IMR-90 (cell line): ENCODE results near the gene CAMTA1. TPM values are rescaled to one million over a fixed set of nuclear protein-coding genes. Genes with fewer than 3 reads are reported as not detected.

ENCODE experiments used
- ATAC-seq: fragments of 200-7000 bp; cut with Tn5 transposase; 2 replicates; pipeline ENCODE4 v1.9.1; 2020; ENCODE audit warnings: low read depth, mild to moderate bottlenecking, moderate library complexity
- BruUV-seq: library from RNA; stranded (reverse); fragments of 400-500 nt; replicated peaks from 2 replicates; lab custom pipeline; 2021; lab: Mats Ljungman, UMichigan
- CTCF ChIA-PET: fragments of 300-600 bp; formaldehyde crosslinking; extraction: SDS; loops from one replicate; lab custom pipeline; 2021; ENCODE audit warnings: antibody characterized with exemption; lab: Yijun Ruan, JAX
- POLR2A ChIA-PET: fragments of 300-600 bp; sonication (Branson Sonifier 250); formaldehyde crosslinking; loops from one replicate; lab custom pipeline; 2022; ENCODE audit warnings: antibody characterized with exemption; ENCODE audit not compliant: unreplicated experiment; lab: Charles Lee
- DNase-seq: peaks from one replicate; pipeline ENCODE4 v3.0.0; 2013
- H2AFZ ChIP-seq: replicated peaks from 2 replicates; pipeline ENCODE3; 2013; ENCODE audit warnings: low read length, mild to moderate bottlenecking; ENCODE audit not compliant: poor library complexity
- H2AK5ac ChIP-seq: 2 replicates; pipeline ENCODE4 v1.6.1; 2013; ENCODE audit warnings: low read depth, low read length, inconsistent platforms
- H2AK9ac ChIP-seq: replicated peaks from 2 replicates; pipeline ENCODE3; 2013; ENCODE audit warnings: mild to moderate bottlenecking, low read depth, low read length, moderate library complexity; ENCODE audit not compliant: poor library complexity
- H2BK120ac ChIP-seq: 2 replicates; pipeline ENCODE4 v1.6.1; 2013; ENCODE audit warnings: low read depth, low read length, inconsistent platforms
- H2BK15ac ChIP-seq: 3 replicates; pipeline ENCODE4 v1.6.1; 2013; ENCODE audit warnings: low read depth, low read length, inconsistent platforms
- H2BK20ac ChIP-seq: 2 replicates; pipeline ENCODE4 v1.6.1; 2013; ENCODE audit warnings: low read depth, mild to moderate bottlenecking, inconsistent platforms, low read length, moderate library complexity
- H2BK5ac ChIP-seq: 2 replicates; pipeline ENCODE4 v1.6.1; 2013; ENCODE audit warnings: mild to moderate bottlenecking, low read depth, low read length, inconsistent platforms; ENCODE audit not compliant: poor library complexity, severe bottlenecking
- H3K14ac ChIP-seq: replicated peaks from 2 replicates; pipeline ENCODE4 v1.6.1; 2013; ENCODE audit warnings: low read depth, low read length, inconsistent platforms
- H3K18ac ChIP-seq: 2 replicates; pipeline ENCODE4 v1.6.1; 2013; ENCODE audit warnings: low read depth, low read length, control low read depth
- H3K23ac ChIP-seq: 2 replicates; pipeline ENCODE4 v1.6.1; 2013; ENCODE audit warnings: low read depth, low read length, inconsistent platforms
- H3K27ac ChIP-seq: 2 replicates; pipeline ENCODE4 v1.5.1; 2013; ENCODE audit warnings: mild to moderate bottlenecking, control low read depth, low read length; ENCODE audit not compliant: insufficient read depth
- H3K27me3 ChIP-seq: 2 replicates; pipeline ENCODE4 v1.6.1; 2013; ENCODE audit warnings: low read length; ENCODE audit not compliant: control insufficient read depth, insufficient read depth
- H3K36me3 ChIP-seq: 2 replicates; pipeline ENCODE4 v1.6.1; 2013; ENCODE audit warnings: low read length, mixed read lengths; ENCODE audit not compliant: control insufficient read depth, insufficient read depth
- H3K4ac ChIP-seq: 2 replicates; pipeline ENCODE4 v1.6.1; 2013; ENCODE audit warnings: low read depth, low read length, inconsistent platforms
- H3K4me1 ChIP-seq: 2 replicates; pipeline ENCODE4 v1.6.1; 2013; ENCODE audit warnings: low read length, mixed read lengths; ENCODE audit not compliant: control insufficient read depth, insufficient read depth
- H3K4me2 ChIP-seq: 2 replicates; pipeline ENCODE4 v1.6.1; 2013; ENCODE audit warnings: low read depth, mild to moderate bottlenecking, control low read depth, low read length, moderate library complexity
- H3K4me3 ChIP-seq: 2 replicates; pipeline ENCODE4 v1.5.1; 2013; ENCODE audit warnings: low read depth, mild to moderate bottlenecking, control low read depth, low read length, moderate library complexity; ENCODE audit not compliant: insufficient read depth
- H3K56ac ChIP-seq: 2 replicates; pipeline ENCODE4 v1.6.1; 2013; ENCODE audit warnings: low read length, inconsistent platforms; ENCODE audit not compliant: insufficient read depth; ENCODE audit errors: extremely low read depth
- H3K79me1 ChIP-seq, 2 experiments: 2 replicates each; pipeline ENCODE4 v1.6.1; 2013; ENCODE audit warnings: low read length in 2 of 2, inconsistent platforms in 1 of 2, low read depth in 1 of 2
- H3K9ac ChIP-seq: 2 replicates; pipeline ENCODE4 v1.6.1; 2013; ENCODE audit warnings: low read depth, low read length, control low read depth
- H3K9me1 ChIP-seq: 2 replicates; pipeline ENCODE4 v1.6.1; 2013; ENCODE audit warnings: low read length, inconsistent platforms; ENCODE audit not compliant: insufficient read depth
- H3K9me3 ChIP-seq: 2 replicates; pipeline ENCODE4 v1.6.1; 2013; ENCODE audit warnings: low read length; ENCODE audit not compliant: control insufficient read depth, insufficient read depth
- H4K20me1 ChIP-seq: 2 replicates; pipeline ENCODE4 v1.6.1; 2013; ENCODE audit warnings: low read length, inconsistent platforms; ENCODE audit not compliant: insufficient read depth
- H4K5ac ChIP-seq: 2 replicates; pipeline ENCODE4 v1.6.1; 2013; ENCODE audit warnings: mild to moderate bottlenecking, low read depth, low read length, control low read depth
- H4K8ac ChIP-seq, 2 experiments: 2 replicates each; pipeline ENCODE4 v1.6.1; 2013; ENCODE audit warnings: low read depth in 2 of 2, low read length in 2 of 2, control low read depth in 1 of 2, inconsistent platforms in 1 of 2
- H4K91ac ChIP-seq: 2 replicates; pipeline ENCODE4 v1.6.1; 2013; ENCODE audit warnings: low read depth, low read length, inconsistent platforms; ENCODE audit not compliant: insufficient read depth
- BHLHE40 ChIP-seq: fragments of 150-350 bp; IDR thresholded peaks from 2 replicates; pipeline ENCODE4 v1.6.1; 2016; ENCODE audit warnings: mild to moderate bottlenecking, low read depth, low read length
- POLR2A ChIP-seq: IDR thresholded peaks from 2 replicates; pipeline ENCODE4 v1.6.1; 2012; ENCODE audit warnings: mild to moderate bottlenecking, low read depth, low read length
- RAD21 ChIP-seq: IDR thresholded peaks from 2 replicates; pipeline ENCODE4 v1.6.1; 2012; ENCODE audit warnings: low read length, improper control_type of control experiment
- RFX5 ChIP-seq: IDR thresholded peaks from 2 replicates; pipeline ENCODE4 v1.8.0; 2012; ENCODE audit warnings: low read depth, mild to moderate bottlenecking, low read length, moderate library complexity
- WGBS, 2 experiments: methylation state at CpG; one replicate each; pipeline versions ENCODE4 v1.1.5 to v1.1.7; 2013; ENCODE audit warnings: missing lambda C conversion rate in 2 of 2; ENCODE audit not compliant: insufficient read length in 1 of 2; ENCODE audit errors: extremely low coverage in 2 of 2; 5-methylcytosine and 5-hydroxymethylcytosine counted together
- dilution Hi-C: fragments of 300-500 bp; cut with HindIII; formaldehyde crosslinking; loops from one replicate; pipeline ENCODE4 v1.14.3; 2018; ENCODE audit warnings: low sequenced_read_pairs; ENCODE audit not compliant: unreplicated experiment
- in situ Hi-C: fragments of 300-500 bp; cut with MboI; formaldehyde crosslinking; loops from 3 replicates; pipeline ENCODE4 v1.14.3; 2019; ENCODE audit warnings: low sequenced_read_pairs, inconsistent platforms, mixed read lengths
- intact Hi-C: fragments of 100-400 bp; cut with micrococcal nuclease; formaldehyde crosslinking; loops from 2 replicates; pipeline ENCODE4 v1.10.0; 2022
- polyA plus RNA-seq, 3 experiments: library from polyadenylated mRNA; depleted of rRNA; stranded (reverse); fragments of >200 nt; gene quantifications; 2 replicates each; pipeline ENCODE4 v1.2.3, GENCODE V29; 2012; ENCODE audit warnings: low replicate concordance in 1 of 3
- total RNA-seq: library from RNA; depleted of rRNA; stranded (reverse); fragments of >200 nt; gene quantifications from 2 replicates; pipeline ENCODE4 v1.2.3, GENCODE V29; 2012
- TF ChIP-seq, protein P1 (sequence below): fragments of 150-350 bp; IDR thresholded peaks from 2 replicates; pipeline ENCODE4 v1.6.1; 2016; ENCODE audit warnings: low read depth, mild to moderate bottlenecking, low read length, moderate library complexity, borderline replicate concordance
- TF ChIP-seq, protein P2 (sequence below): conservative IDR thresholded peaks from 2 replicates; pipeline ENCODE4 v1.5.1; 2012; ENCODE audit warnings: mild to moderate bottlenecking, low read depth, low read length, improper control_type of control experiment
- TF ChIP-seq, protein P3 (sequence below): fragments of 150-350 bp; IDR thresholded peaks from 2 replicates; pipeline ENCODE4 v1.6.1; 2017; ENCODE audit warnings: mild to moderate bottlenecking, antibody characterized with exemption, low read length, low read depth

Gene CAMTA1
- total and polyA plus RNA-seq, 2 of the 4 experiments (the other 2 are of a cell fraction), result 35.5 to 74.3 TPM

DNA sequence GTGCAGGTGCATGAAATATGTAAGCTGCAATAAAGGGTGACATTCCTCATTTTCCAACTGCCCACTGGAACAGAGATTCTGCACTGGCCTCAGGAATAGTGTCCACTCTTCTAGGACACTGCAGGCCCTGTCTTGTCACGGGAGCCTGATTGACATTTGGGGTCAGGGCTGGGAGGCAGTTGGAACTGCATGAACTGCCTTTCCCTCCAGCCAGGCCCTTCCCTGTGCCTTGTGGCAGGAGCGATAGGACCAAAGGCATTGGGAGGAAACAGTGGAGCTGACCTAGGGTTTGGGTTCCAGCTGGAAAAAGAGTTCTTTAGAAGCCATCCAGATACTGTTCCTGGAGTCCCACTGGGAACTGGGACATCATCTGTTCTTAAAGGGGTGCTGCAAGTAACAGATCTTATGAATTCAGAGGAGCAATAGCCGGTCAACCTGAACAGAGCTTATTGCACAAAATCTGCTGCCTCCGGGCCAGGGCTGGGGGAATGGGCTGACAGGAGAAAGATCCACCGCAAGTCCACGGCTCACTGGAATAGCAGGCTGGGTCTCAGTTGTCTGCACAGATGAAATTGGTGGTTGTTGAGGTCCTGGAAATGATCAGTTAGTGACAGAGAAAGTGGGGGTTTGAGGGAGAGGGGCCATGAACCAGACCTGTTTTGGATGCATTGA, 451.7 kb downstream of the CAMTA1 start:
- Histone ChIP-seq H4K91ac (no peak overlapping the region), H3K27me3 (no peaks in the 10 kb centered on the region), H2AFZ (no peak overlapping the region), H2BK5ac (no peak overlapping the region), H2BK15ac (no peak overlapping the region), H4K20me1 (no peaks in the 10 kb centered on the region), H2BK20ac (no peak overlapping the region), H3K9me1 (no peaks in the 10 kb centered on the region), H3K56ac (no peak overlapping the region), H3K4me3 (no peak overlapping the region), H4K5ac (no peak overlapping the region), H3K23ac (no peak overlapping the region), H3K4ac (no peak overlapping the region), H3K4me1 (no peaks in the 10 kb centered on the region), H2BK120ac (no peak overlapping the region), H3K14ac (no peak overlapping the region), H3K18ac (no peak overlapping the region), H3K9ac (no peak overlapping the region), H2AK5ac (no peak overlapping the region), H3K4me2 (no peak overlapping the region), H3K79me1 (no peaks in the 10 kb centered on the region), H3K9me3 (no peaks in the 10 kb centered on the region), H3K27ac (no peak overlapping the region), H4K8ac (no peak overlapping the region), H3K36me3 (no peaks in the 10 kb centered on the region), H2AK9ac (no peak overlapping the region)
- DNase-seq (no peak), ATAC-seq (no peak)
- 92% methylated on average over 2 of the region's 6 CpGs; no CpG with 5 or more reads in 1 of the 2 experiments for WGBS, 2 experiments
- POLR2A ChIA-PET, result interaction anchor here (0.6 kb wide), 1 partner anchor 139 kb away, joined by 3 read pairs; no protein-coding TSS in a partner anchor
- TF ChIP-seq BHLHE40, result no peak
- TF ChIP-seq POLR2A, result no peak
- TF ChIP-seq, protein P1, sequence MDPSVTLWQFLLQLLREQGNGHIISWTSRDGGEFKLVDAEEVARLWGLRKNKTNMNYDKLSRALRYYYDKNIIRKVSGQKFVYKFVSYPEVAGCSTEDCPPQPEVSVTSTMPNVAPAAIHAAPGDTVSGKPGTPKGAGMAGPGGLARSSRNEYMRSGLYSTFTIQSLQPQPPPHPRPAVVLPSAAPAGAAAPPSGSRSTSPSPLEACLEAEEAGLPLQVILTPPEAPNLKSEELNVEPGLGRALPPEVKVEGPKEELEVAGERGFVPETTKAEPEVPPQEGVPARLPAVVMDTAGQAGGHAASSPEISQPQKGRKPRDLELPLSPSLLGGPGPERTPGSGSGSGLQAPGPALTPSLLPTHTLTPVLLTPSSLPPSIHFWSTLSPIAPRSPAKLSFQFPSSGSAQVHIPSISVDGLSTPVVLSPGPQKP, result no peak
- TF ChIP-seq, protein P2, sequence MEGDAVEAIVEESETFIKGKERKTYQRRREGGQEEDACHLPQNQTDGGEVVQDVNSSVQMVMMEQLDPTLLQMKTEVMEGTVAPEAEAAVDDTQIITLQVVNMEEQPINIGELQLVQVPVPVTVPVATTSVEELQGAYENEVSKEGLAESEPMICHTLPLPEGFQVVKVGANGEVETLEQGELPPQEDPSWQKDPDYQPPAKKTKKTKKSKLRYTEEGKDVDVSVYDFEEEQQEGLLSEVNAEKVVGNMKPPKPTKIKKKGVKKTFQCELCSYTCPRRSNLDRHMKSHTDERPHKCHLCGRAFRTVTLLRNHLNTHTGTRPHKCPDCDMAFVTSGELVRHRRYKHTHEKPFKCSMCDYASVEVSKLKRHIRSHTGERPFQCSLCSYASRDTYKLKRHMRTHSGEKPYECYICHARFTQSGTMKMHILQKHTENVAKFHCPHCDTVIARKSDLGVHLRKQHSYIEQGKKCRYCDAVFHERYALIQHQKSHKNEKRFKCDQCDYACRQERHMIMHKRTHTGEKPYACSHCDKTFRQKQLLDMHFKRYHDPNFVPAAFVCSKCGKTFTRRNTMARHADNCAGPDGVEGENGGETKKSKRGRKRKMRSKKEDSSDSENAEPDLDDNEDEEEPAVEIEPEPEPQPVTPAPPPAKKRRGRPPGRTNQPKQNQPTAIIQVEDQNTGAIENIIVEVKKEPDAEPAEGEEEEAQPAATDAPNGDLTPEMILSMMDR, result no peak
- no peak for TF ChIP-seq RAD21
- TF ChIP-seq RFX5, result no peak
- TF ChIP-seq, protein P3, sequence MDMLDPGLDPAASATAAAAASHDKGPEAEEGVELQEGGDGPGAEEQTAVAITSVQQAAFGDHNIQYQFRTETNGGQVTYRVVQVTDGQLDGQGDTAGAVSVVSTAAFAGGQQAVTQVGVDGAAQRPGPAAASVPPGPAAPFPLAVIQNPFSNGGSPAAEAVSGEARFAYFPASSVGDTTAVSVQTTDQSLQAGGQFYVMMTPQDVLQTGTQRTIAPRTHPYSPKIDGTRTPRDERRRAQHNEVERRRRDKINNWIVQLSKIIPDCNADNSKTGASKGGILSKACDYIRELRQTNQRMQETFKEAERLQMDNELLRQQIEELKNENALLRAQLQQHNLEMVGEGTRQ, result no peak
- in situ Hi-C loops (no loop called here), intact Hi-C loops (no loop called here), dilution Hi-C loops (no loop called here)
- CTCF ChIA-PET, result no interaction called here
- no TSS peak for BruUV-seq
